HG03442 (cell line): ENCODE results near the gene ANKRD65.
"Not testable (repeated sequence)": the region's sequence is repeated elsewhere in the genome, so short reads cannot be mapped to it uniquely, and the experiment has no call there.

Source experiments
- ATAC-seq: cut with Tn5 transposase; IDR thresholded peaks from one replicate; pipeline ENCODE4 v1.9.1; 2021; ENCODE audit warnings: mild to moderate bottlenecking, moderate library complexity; ENCODE audit not compliant: unreplicated experiment

Gene ANKRD65

DNA sequence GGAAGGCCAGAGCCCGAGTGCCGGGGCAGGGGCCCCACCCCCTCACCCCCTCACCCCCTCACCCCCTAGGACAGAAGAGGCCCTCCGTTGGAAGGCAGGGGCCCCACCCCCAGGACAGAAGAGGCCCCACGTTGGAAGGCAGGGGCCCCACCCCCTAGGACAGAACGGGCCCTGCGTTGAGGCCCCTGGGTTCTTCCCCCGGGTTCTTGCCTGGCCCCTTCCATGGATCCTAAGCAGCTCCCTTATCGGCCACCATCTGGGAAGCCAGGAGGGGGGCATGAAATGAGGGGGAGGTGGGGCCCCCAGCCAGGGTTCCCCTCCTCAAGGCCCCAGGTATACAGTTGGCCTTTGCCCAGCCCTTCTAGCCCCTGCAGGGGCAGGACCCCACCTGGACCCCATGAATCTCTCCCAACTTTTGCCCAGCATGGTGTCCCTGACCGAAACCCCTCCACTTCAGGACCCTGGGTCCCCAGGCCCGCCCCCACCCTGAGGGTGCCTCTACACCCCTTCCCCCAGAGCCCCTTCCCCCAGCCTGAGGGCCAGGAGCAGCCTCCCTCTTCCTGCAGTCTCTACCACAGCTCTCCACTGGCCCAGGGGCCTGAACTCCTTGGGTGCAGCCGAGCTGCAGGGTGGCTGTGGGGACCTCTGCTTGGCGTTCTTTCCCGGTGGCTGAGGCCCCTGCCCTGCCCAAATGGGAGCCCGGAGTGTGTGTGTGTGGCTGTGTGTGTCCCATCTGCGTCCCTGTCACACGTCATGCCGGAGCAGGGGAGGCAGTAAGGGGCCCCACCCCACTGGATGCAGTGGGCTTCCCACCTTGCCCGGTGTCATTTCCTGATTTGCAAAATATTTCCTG, 10.1 kb upstream of the ANKRD65 start:
- no peak for ATAC-seq

DNA sequence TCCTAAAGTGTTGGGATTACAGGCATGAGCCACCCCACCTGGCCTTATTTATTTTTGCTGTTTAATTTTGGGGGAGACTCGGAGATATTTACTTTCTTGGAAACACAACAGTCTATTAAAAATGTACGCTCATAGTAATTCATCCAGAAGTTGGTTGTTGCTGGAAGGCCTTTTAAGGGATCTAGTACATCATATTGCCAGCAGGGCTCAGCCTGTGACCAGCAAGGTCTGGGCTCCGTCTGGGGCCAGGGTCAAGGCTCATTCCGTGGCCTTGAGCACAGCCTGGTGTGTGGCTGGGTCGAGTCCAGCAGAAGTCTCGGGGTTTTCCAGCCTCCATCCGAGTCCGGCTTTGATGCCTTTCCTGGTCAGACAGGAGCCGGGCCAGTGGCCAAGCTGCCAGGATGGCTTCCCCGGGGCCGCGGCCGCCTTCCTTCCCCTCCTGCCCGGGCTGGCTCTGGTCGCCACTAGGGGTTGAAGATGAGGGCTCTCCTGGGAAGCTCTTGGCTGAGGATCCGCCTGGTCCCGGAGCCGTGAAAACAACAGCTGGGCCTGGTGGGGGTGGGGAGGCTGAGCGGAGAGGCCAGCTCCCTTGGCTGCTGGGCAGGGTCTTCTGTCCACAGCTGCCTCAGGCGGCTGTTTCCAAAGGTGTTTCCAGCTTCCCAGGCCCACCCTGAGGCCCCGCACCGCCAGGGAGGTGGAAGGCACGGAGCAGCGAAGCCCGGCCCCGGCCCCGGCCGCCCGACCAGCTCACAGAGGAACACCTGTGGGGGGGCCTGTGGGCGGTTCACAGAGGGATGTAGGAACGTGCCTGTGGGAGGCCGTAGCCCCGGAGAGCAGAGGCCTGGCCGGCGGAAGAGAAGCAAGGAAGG, 9.3 kb upstream of the ANKRD65 start:
- ATAC-seq: no peak

DNA sequence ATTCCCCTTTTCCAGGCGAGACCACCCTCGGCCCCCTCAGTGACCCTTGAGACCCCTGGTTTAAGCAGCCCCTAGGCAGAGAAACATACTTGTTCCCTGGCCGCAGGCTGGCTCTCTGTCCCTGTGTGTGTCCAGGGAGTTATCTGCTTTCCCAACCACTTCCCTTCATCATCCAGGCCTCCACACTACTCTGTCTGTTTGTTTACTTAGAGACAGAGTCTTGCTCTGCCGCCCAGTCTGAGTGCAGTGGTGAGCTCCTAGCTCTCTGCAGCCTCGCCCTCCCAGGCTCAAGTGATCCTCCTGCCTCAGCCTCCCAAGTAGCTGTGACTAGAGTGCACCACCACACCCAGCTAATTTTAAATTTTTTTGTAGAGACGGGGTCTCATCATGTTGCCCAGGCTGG, 8.6 kb upstream of the ANKRD65 start:
- ATAC-seq: no peak

DNA sequence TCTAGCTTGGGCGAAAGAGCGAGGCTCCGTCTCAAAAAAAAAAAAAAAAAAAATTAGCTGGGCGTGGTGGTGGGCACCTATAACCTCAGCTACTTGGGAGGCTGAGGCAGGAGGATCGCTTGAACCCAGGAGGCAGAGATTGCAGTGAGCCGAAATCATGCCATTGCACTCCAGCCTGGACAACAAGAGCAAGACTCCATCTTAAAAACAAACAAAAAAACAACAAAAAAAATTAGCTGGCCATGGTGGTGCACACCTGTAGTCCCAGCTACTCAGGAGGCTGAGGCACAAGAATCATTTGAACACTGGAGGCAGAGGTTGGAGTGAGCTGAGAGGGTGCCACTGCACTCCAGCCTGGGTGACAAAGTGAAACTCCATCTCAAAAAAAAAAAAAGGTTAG, 7.9 kb upstream of the ANKRD65 start:
- ATAC-seq: not testable (repeated sequence)

DNA sequence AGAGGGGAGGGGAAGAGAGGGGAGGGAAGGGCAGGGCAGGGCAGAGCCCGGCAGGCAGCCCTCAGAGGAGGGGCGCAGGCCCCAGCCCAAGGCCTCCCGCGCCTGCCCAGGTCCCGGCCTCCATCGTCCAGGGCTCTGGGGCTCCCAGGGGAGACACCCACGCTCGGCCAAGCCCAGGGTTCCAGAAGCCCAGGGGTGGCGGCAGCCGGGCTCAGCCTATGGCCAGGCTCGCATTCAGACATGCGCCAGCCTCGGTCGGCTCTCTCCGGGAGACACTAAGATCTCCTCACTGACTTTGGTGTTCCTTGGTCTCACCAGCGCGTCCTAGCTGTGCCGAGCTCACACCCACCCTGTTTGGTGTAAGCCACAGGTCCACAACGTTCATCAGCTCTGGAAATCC, 7.1 kb upstream of the ANKRD65 start:
- ATAC-seq: no peak

DNA sequence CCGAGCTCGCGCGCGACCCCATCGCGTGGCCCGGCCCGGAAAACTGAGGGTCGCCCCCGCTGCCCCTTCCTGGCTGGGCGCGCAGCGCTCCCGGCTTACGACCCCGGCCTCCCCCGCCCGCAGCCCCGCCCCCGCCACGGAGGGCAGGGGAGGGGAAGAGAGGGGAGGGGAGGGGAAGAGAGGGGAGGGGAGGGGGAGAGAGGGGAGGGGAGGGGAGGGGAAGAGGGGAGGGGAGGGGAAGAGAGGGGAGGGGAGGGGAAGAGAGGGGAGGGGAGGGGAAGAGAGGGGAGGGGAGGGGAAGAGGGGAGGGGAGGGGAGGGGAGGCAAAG, 6.7 kb upstream of the ANKRD65 start:
- ATAC-seq: no peak

DNA sequence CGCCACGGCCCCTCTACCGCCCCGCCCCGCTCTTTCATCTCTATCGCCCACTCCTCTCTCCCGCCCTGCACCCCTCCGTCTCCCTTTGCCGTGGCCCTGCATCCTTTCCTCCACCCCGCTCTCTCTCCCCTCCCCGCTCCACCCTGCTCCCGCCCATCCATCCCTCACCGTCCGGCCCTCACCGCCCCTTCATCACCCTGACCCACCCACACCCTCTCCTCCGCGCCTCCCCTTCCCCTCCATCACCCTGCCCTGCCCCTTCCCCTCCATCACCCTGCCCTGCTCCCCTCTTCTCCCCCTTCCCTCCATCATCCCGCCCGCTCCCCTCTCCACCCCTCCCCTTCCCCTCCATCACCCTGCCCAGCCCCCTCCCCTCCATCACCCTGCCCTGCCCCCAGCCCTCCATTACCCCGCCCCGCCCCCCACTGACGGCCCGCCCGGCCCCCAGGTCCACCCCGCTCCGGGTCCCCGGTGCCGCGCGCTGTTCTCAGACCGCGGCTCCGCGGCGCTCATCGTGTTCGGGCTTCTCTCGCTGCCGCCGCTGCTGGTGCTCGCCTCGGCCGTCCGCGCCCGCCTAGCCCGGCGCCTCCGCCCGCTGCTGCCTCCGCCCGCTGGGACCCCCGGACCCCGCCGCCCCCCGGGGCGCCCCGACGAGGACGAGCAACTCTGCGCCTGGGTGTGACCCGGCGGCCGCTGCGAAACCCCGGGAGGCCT, 6.2 kb upstream of the ANKRD65 start:
- ATAC-seq: no peak

DNA sequence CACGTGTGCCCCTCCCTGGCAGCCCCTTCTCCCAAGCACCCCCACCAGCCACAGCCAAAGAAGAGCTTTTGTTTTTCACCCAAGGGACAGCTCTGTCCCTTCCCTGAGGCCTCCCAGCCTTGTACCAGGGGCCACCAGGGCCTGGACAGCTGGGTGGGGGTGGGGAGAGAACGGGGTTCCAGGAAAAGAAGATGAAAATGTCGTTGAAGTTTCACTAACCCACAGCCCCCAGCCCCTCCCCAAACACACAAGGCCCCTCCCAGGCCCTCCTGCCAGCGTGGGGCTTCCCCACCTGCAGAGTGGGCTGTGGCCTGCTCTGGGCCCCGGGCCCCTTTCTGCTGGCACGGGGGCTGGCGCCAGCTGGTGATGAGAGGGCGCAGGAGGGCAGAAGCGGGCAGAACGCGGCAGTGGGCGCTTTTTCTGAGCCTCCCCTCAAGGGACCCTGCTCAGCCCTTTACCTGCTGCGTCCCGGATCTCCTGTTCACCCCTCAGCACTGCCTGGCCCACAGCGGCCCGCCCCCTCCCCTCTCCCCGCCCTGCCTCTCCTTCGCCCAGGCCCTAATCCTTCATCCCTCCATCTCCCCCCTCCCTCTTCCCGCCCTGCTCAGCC, 5.5 kb upstream of the ANKRD65 start:
- no peak for ATAC-seq

DNA sequence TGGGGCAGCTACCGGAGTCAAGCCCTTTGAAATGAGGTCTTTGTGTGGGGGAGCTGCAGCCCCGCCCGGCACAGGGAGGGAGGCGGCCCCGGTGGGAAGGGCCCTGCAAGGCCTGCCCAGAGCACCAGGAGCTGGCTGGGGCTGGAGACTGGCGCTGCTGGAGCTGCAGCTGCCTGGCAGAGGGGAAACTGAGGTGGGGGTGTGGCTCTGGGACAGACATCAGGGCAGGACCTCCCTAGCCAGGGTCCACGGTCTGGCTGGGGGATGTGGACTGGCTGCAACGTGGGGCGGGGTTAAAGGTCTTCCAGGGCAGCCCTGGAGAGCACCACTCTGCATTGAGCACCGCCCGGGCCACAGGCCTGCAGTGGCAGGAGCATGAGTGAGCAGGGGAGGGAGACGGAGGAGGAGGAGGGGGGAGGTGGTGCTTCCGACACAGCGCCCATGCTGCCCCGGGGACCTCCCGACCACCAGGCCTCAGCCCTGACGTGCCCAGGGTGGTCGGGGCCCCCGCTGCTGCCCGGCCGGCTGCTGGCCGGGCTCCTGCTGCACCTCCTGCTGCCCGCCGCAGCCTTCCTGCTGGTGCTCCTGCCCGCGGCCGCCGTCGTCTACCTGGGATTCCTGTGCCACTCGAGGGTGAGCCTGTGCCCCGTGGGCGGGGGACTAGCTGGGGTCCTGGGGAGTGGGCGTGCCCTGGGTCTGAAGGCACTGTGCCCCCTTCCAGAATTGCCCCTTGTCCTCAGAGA, 4.8 kb upstream of the ANKRD65 start:
- ATAC-seq: no peak

DNA sequence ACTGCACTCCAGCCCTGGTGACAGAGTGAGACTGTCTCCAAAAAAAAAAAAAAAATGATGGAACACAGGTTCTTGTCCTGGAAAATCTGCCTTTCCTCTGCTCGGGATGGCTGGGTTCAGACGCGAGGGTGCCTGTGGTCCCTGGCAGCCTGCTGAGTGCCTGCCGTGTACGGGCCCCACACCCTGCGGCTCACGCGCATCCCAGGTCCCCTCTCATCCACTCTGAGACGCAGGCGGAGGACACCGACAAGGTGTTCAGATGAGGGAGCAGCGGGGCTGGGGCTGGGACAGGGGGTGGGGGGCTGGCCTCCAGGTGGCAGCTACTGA, 4.3 kb upstream of the ANKRD65 start:
- no peak for ATAC-seq

DNA sequence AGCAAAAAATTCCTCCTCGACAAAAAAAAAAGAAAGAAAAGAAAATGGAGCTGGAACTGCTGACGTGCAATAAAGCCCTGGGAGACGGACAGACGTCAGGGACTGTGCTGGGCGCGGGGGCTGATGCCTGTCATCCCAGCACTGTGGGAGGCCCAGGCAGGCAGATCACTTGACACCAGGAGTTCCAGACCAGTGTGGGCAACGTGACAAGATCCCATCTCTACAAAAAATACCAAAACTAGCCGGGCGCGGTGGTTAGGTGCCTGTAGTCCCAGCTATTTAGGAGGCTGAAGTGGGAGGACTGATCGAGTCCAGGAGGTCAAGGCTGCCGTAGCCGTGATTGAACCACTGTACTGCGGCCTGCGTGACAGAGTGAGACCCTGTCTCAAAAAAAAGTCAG, 3.6 kb upstream of the ANKRD65 start:
- ATAC-seq: no peak

DNA sequence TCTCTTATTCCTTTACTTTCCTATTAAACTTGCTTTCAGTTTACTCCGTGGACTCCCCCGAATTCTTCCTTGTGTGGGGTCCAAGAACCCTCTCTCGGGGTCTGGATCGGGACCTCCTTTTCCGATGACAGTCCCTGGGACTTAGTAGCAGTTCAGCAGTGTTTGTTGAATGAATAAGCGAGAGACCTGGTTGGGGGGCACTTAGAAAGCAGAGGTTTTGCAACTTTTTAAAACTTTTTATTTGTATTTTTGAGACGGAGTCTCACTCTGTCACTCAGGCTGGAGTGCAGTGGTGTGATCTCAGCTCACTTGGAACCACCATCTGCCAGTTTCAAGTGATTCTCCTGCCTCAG, 2.1 kb upstream of the ANKRD65 start:
- no peak for ATAC-seq

DNA sequence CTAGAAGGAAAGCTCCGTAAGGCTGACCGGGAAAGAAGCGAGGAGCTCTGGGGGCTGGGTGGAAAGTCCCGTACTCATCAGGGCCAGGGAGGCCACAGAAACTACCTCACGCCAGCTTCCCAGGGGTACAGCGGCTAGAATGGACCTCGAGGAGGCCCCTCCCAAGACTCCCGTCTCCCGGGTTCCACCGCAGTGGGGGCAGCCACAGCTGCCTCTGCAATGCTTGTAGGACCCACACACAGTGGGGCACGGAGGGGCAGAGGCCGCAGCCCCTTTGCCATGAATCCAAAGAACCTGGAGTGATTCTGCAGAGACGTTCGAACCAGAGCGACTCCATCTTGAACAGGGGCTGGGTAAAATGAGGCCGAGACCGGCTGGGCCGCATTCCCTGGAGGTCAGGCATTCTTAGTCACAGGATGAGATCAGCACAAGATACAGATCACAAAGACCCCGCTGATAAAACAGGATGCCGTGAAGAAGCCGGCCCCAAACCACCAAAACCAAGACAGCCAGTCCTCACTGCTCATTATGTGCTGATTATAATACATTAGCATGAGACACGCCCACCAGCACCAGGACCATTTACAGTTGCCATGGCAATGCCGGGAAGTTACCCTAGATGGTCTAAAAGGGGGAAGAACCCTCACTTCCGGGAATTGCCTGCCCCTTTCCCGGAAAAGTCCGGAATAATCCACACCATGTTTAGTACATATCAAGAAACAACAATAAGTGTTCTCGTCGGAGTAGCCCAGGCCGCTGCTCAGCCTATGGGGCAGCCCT, 1.6 kb upstream of the ANKRD65 start:
- ATAC-seq: no peak

DNA sequence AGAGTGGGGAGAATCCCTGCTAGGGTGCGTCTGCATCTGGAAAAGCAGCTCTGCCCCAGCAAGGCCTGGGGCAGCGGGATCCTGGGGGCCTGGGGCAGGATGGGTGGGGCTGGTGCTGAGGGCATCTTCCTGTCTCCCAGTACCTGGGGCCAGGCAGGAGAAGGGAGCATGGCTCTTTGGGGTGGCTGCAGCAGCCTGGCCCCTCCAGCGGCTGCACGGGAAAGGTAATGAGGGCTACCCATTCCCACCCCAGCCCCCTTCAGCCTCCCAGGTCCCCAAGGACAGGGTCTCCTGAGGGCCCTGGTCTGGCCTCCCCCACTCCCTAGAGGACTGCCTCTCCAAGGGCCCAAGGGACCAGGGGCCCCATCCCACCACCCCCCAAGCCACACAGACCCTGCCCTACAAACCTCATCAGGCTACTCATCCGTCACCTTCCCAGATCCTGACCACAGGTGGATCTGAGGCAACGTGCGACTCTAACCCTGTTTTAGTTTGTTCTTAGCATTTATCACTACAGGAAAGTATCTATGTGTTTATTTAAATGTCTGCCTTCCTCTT, 910 bp upstream of the ANKRD65 start:
- no peak for ATAC-seq

DNA sequence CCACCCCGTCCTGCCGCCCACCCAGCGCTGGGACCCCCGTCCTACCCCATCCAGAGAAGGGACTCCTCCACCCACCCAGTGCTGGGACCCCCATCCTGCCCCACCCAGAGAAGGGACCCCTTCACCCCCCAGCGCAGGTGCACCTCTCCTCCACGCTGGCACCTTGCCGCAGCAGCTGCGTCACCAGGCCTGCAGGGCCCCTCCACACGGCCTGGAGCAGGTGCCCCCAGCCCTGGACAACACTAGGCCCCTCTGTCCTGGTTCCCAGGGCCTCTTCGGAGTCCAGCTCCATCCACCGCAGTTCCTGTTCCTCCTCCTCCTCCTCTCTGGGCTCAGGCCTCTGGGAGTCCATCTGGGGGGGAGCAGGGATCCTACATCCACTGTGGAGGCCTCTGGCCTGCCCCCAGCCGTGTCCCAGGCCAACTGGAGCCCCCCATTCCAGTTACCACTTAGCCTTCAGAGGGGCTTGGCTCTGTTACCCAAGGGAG, 378 bp downstream of the ANKRD65 start:
- no peak for ATAC-seq

DNA sequence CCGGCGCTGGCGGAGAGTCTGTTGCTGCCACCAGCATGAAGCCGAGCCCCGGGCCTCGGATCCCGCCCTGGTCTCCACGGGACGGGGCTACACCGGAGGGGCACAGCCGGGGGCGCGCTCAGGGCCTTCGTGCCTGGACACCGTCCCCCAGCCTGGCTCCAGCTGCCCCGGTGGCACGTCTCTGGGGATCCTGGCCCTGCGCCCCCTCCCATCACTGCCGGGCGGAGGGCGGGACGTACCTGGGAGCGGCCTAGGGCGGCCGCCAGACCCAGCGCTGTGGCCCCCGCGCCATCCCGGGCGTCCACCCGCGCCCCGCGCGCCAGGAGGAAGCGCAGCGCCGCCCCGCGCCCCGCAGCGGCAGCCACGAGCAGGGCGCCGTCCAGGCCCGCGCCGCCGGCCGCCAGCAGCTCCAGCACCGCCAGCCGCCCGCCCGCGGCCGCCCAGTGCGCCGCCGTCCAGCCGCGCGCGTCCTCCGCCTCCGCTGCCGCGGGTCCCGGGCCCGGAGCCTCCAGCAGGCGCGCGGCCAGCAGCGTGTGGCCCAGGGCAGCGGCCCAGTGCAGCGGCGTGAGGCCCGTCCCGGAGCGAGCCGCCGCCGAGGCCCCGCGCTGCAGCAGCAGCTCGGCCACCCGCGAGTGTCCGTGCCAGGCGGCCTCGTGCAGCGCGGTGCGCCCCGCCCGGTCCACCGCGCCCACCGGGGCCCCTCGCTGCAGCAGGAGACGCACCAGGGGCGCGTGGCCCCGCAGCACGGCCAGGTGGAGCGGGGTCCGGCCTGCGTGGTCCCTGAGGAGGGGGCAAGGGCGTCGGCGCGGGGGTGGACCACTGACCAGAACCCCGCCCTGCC, 1.0 kb downstream of the ANKRD65 start:
- no peak for ATAC-seq

DNA sequence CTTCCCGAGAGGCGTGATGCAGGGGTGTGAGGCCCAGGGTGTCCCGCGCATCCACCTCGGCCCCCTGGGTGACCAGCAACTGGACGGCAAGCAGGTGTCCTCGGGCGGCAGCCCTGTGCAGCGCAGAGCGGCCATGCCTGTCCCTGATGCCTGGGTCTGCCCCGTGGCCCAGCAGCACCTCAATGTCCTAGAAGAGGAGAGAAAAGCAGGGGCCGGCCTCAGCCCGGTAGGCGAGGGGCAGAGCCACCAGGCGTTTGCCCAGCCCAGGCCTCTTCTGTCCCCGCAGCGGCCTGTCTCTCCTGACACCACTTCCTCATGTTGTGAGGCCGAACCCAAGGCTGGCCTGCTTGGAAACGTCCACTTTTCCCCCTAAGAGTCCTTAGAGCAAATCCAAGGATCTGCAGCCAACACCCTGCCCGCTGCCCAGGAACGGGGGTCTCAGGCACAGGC, 1.7 kb downstream of the ANKRD65 start:
- no peak for ATAC-seq
